Mammary microvascular endothelial cell (primary cell): ENCODE measurements around the gene NR1H4. TPM values are rescaled to one million over a fixed set of nuclear protein-coding genes. Genes with fewer than 3 reads are reported as not detected.

Source experiments
- total RNA-seq: library from RNA; depleted of rRNA; stranded (reverse); fragments of >200 nt; gene quantifications from 2 replicates; pipeline ENCODE4 v1.2.3, GENCODE V29; 2015

NR1H4 gene
- not detected in 2 replicates for total RNA-seq

GRCh38 chr12:100473716-100474150 is at the start of gene NR1H4:
Gene NR1H4 (plus strand): TSS chr12:100473866. CDS start chr12:100493324, 19,458 bp downstream.

GRCh38 chr12:100573292-100574186 is 99.9 kb downstream of the NR1H4 start, which contains the start of gene GAS2L3:
Gene GAS2L3 (plus strand): TSS chr12:100573684. CDS start chr12:100594905, 21,221 bp downstream.

Other genes starting within 250 kb of the NR1H4 start
- gene DEPDC4, start 206.8 kb upstream of the NR1H4 start, total RNA-seq = 0.39 TPM in 1 of 2 replicates, not detected in the other
- gene SCYL2, start 206.7 kb upstream of the NR1H4 start, total RNA-seq = 32.1 and 34.4 TPM in 2 replicates
- gene SLC17A8, start 116.8 kb upstream of the NR1H4 start, total RNA-seq = not detected in 2 replicates
- gene GAS2L3, start 99.8 kb downstream of the NR1H4 start, total RNA-seq = 25.5 and 25.6 TPM in 2 replicates